Stimulated activated CD4-positive, alpha-beta T cell treated with anti-CD3 and anti-CD28 coated beads, Interleukin-15, amount 100 ng/mL, for 48 hours (primary cell): ENCODE results near the gene CNTNAP3.
"Not testable (repeated sequence)": the region's sequence is repeated elsewhere in the genome, so short reads cannot be mapped to it uniquely, and the experiment has no call there.

Experiments used
- DNase-seq, 2 donors: peaks; one replicate each; pipeline ENCODE4 v3.0.0-alpha.2; 2020; ENCODE audit warnings: low read depth in 2 of 2

Gene CNTNAP3

DNA sequence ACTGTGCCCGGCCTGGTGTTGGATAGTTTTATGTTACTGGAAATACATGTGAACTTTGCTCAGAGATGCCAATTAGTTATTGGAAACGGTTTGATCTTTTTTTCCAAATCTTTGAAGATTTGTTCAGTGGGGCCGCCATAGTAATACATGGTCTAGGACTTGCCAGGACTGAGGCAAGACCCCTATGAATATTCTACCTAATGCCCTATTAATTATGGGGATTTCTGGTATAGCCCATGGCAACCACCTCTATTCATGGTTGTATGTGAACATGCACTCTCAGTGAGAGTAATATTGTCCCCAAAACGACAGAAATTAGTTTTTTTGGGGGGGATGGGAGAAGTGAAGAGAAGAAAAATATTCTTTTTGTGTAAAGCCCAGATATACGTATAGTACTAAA, 220.3 kb downstream of the CNTNAP3 start:
- DNase-seq, result not testable (repeated sequence)

DNA sequence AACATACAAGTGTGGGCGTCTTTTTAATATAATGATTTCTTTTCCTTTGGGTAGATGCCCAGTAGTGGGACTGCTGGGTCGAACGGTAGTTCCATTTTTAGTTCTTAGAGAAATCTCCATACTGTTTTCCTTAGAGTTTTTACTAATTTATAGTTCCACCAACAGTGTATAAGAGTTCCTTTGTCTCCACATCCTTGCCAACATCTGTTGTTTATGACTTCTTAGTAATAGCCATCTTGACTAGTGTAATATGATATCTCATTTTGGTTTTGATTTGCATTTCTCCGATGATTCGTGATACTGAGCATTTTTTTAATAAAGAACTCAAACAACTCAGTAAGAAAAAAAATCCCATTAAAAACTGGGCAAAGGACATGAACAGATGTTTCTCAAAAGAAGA, 225.0 kb downstream of the CNTNAP3 start:
- not testable (repeated sequence) for DNase-seq

DNA sequence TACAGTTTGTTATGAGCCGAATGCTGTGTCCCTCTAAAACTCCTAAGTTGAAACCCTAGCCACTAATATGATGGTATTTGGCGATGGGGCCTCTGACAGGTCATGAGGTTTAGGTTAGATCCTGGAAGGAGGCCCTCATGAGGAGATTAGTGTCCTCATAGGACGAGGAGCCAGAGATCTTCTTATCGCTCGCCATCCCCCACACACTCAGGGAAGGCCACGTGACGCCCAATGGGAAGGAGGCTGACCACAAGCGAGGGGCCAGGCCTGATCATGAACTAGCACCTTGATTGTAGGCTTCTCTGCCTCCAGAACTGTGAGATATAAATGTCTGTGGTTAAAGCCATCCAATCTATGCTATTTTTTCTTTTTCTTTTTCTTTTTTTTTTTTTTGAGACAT, 233.5 kb downstream of the CNTNAP3 start:
- not testable (repeated sequence) for DNase-seq

DNA sequence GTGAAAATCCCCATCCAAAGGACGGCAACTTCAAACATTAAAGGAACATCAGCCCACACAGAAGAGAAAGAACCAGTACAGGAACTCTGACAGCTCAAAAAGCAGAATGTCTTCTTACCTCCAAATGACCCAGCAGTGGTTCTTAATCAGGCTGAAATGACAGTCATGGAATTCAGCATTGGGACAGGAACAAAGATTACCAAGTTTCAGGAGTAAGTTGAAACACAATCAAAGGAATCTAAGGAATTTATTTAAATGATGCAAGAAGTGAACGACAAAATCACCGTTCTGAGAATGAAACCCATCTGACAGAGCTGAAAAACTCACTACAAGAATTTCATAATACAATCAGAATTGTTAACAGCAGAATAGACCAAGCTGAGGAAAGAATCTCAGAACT, 241.1 kb downstream of the CNTNAP3 start:
- not testable (repeated sequence) for DNase-seq

DNA sequence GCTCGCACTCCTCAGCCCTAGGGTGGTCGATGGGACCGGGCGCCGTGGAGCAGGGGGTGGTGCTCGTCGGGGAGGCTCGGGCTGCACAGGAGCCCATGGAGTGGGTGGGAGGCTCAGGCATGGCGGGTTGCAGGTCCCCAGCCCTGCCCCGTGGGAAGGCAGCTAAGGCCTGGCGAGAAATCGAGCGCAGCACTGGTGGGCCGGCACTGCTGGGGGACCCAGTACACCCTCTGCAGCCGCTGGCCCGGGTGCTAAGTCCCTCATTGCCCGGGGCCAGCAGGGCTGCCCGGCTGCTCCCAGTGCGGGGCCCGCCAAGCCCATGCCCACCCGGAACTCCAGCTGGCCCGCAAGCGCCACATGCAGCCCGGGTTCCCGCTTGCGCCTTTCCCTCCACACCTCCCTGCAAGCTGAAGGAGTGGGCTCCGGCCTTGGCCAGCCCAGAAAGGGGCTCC, 245.6 kb downstream of the CNTNAP3 start:
- not testable (repeated sequence) for DNase-seq

DNA sequence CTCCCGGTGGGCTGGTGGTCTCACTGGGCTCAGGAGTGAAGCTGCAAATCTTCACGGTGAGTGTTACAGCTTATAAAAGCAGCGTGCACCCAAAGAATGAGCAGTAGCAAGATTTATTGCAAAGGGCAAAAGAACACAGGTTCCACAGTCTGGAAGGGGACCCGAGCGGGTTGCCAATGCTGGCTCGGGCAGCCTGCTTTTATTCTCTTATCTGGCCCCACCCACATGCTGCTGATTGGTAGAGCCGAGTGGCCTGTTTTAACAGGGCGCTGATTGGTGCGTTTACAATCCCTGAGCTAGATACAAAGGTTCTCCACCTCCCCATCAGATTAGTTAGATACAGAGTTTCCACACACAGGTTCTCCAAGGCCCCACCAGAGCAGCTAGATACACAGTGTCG, 246.2 kb downstream of the CNTNAP3 start:
- DNase-seq, result not testable (repeated sequence)

DNA sequence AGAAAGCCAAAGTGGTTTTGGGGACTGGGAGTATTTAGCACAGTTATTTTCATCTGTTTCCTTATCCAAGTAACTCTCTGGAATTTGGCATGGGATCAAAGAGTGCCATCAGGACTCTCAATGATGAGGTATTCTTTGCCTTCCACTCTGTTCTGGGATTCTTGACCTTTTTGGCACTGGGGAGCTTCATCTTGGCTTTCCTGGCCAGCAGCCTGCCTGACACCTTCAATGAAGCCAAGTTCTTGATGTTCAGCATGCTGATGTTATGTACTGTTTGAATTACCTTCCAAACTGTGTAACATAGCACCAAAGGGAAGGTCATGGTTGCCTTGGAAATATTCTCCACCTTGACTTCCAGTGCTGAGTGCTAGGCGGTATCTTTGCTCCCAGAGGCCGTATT, 248.8 kb downstream of the CNTNAP3 start:
- not testable (repeated sequence) for DNase-seq

DNA sequence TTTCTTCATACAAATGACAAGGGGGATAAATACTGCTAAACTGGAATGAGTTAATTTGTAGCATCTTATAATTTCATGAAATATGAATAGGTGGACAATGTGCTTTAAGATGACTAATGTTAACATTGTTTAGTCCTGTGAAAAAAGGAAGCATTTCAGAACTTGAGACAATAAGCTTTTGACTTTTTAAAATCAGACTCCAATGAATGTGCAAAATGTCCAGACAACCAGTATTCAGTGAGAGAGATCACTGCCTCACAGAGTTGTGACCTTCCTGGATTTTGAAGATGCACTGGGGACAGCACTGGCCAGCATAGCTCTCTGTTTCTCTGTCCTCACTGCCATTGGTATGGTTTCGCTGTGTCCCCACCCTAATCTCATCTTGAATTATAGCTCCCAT, 249.7 kb downstream of the CNTNAP3 start:
- not testable (repeated sequence) for DNase-seq

DNA sequence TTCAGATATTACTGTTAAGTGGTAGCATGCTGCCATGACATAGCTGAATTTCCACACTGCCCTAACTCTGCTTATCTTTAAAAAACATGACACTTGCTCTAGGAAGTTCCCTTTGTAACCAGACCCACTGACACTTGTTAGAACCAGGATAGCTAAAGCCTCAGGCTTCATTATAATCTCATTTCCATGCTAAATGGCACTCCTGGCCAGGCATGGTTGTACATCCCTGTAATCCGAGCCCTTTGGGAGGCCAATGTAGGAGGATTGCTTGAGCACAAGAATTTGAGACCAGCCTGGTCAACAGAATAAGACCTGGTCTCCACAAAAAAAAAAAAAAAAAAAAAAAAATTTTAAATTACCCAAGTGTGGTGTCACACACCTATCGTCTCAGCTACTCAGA, 254.1 kb downstream of the CNTNAP3 start:
- not testable (repeated sequence) for DNase-seq

DNA sequence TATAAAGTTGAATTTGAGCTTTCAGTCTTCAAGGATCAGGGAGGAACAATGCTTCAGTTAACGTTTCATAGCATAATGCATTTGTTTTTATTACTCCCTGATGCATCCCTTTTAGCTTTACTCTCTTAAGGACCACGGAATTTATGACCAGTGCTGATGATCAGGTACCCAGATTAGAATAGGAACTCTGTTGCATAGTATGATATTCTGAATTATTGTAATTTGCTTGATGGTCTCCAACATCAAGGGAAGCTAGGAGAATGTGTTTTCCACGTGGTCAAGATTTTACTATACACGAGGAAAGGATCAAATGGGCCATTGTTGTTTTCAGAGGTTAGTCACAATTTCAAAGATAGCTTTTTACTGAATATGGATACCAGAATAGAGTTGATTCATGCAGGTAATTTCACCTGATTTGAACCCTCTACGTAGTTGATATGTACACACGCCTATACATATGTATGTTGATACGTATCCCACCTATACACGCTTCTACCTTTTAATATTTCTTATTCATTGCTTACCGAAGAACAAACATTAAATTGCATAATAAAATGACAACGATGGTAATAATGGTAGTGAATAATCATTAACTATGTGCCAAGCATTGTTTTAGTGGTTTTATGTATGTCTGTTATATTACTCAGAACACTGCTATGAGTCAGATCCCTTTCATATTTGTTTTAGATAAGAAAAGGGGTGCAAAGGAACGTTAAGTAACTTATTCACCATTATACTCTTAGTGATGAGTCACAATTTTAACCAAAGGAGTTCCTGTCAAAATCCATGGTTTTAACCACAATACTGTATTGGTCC, 257.6 kb downstream of the CNTNAP3 start:
- DNase-seq, result not testable (repeated sequence)

DNA sequence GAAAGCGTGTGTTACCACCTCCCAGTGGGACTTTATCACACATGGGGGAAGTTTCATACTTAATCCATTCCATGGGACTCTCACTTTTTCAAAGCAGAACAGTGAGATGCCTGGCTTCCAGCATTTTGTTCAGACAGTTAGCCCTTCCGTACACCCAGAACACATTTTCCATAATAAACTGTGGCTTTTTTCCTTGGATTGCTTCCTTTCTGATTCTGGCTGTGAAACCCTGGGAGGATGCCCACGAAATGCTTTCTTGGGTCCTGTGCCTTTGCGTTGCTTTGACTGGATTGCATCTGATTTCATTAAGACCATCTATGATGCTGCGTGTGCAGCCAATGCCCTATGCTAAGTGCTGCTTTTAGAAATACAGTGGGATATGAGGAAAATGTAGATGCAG, 259.1 kb downstream of the CNTNAP3 start:
- not testable (repeated sequence) for DNase-seq

DNA sequence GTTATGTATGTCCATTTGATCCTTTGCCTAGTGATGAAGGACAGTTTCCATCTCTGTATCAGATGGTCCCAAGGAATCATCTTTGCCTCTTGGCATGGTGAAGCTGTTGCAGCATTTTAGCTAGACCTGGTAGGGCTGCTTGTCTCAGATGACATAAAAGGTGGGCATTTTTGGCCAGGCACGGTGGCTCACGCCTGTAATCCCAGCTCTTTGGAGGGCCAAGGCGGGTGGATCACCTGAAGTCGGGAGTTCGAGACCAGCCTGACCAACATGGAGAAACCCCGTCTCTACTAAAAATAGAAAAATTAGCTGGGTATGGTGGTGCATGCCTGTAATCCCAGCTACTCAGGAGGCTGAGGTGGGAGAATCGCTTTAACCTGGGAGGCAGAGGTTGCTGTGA, 259.8 kb downstream of the CNTNAP3 start:
- not testable (repeated sequence) for DNase-seq

DNA sequence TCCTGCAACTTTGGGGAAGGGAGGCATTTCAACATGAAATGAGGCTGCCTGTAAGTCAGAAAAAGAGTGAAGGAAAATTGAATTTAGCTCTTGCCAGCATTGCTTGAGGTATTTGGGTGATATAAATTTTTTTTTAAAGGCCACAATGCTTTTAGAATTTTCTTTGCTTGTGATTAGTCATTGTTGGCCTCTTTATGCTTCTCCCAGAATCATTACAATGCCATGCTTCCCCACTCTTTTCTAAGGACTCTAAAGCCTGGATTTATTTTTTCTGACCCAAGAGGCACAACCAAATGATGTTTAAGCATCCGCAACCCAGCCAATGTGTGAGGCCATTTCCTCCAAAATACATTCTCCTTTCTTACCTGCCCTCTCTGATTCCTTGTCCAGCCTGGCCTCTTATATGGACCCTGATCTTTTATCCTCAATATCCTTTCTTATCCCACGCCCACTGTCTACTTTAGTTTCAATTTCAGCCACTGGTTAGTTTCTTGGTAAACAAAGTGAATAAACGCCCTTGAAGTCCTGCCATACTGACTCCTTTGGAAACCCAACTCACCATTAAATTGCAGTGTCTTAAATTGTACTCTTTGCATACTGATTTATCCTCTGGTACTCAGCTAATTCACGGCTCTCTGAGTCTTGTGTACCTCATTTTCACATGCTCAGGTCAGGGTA, 261.9 kb downstream of the CNTNAP3 start:
- DNase-seq, result not testable (repeated sequence)
